Measurements from ENCODE around the gene SSH2. TPM values are rescaled to one million over a fixed set of nuclear protein-coding genes. Genes with fewer than 3 reads are reported as not detected.

SSH2 gene
- total and polyA plus RNA-seq, 4 donors, result 7.5 to 14.1 (median 11.2) TPM

DNA sequence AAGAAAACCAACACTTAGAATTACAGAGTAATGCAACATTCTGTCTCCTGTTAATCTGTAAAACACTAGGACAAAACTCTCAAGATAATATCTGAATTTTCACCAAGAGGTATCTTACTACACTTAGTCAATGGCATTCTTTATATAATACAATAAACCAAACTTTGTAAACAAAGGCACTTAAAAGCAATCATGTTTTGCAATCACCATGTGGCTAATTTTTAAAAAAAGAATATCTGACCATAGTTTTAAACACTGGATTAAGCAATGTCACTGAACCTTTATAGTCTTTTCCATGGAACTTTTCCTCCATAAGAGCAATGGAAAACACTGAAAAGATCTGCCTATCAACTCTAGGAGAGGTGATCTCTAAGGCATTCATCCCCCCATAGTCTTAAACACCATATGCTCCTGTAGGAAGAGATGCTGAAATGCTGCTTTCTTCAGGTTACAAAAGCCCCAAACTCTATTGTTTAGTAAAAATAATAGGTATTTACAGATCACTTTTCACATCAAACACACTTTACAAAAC, 163.2 kb downstream of the SSH2 start:
- Histone ChIP-seq H3K9ac (ENCODE audit: low read depth in 1 of 2, low read length in 2 of 2) (no peak overlapping the region), H3K36me3 (ENCODE audit: control insufficient read depth in 4 of 4, insufficient read depth in 3 of 4, low read depth in 1 of 4, low read length in 3 of 4) (peaks cover 0 to 1% (median 0%) of the 10 kb centered on the region in 4 donors), H3K4me3 (ENCODE audit: low read depth in 1 of 3, low read length in 3 of 3) (no peak overlapping the region), H3K27ac (ENCODE audit: low read depth in 1 of 2, low read length in 2 of 2) (no peak overlapping the region), H3K27me3 (ENCODE audit: control insufficient read depth in 4 of 4, insufficient read depth in 4 of 4, low read length in 3 of 4) (no peaks in the 10 kb centered on the region), H3K4me1 (ENCODE audit: control insufficient read depth in 4 of 4, insufficient read depth in 4 of 4, low read length in 3 of 4) (no peaks in the 10 kb centered on the region), H3K9me3 (ENCODE audit: control insufficient read depth in 4 of 4, low read length in 3 of 4) (no peaks in the 10 kb centered on the region)
- TF ChIP-seq RXRA (IDR thresholded peaks at IDR 0.05) (no peak), GABPA (IDR thresholded peaks at IDR 0.05 in 1 of 2, conservative IDR thresholded peaks at IDR 0.05 in 1 of 2) (no peak), HNF4G (IDR thresholded peaks at IDR 0.05) (no peak), TAF1 (conservative IDR thresholded peaks at IDR 0.05) (no peak), SP1 (IDR thresholded peaks at IDR 0.05) (no peak)
- TF ChIP-seq, protein P1, sequence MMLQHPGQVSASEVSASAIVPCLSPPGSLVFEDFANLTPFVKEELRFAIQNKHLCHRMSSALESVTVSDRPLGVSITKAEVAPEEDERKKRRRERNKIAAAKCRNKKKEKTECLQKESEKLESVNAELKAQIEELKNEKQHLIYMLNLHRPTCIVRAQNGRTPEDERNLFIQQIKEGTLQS (IDR thresholded peaks at IDR 0.05), result no peak
- TF ChIP-seq, protein P2, sequence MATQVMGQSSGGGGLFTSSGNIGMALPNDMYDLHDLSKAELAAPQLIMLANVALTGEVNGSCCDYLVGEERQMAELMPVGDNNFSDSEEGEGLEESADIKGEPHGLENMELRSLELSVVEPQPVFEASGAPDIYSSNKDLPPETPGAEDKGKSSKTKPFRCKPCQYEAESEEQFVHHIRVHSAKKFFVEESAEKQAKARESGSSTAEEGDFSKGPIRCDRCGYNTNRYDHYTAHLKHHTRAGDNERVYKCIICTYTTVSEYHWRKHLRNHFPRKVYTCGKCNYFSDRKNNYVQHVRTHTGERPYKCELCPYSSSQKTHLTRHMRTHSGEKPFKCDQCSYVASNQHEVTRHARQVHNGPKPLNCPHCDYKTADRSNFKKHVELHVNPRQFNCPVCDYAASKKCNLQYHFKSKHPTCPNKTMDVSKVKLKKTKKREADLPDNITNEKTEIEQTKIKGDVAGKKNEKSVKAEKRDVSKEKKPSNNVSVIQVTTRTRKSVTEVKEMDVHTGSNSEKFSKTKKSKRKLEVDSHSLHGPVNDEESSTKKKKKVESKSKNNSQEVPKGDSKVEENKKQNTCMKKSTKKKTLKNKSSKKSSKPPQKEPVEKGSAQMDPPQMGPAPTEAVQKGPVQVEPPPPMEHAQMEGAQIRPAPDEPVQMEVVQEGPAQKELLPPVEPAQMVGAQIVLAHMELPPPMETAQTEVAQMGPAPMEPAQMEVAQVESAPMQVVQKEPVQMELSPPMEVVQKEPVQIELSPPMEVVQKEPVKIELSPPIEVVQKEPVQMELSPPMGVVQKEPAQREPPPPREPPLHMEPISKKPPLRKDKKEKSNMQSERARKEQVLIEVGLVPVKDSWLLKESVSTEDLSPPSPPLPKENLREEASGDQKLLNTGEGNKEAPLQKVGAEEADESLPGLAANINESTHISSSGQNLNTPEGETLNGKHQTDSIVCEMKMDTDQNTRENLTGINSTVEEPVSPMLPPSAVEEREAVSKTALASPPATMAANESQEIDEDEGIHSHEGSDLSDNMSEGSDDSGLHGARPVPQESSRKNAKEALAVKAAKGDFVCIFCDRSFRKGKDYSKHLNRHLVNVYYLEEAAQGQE (IDR thresholded peaks at IDR 0.05), result no peak
- DNase-seq (ENCODE audit: low spot score), result no peak

DNA sequence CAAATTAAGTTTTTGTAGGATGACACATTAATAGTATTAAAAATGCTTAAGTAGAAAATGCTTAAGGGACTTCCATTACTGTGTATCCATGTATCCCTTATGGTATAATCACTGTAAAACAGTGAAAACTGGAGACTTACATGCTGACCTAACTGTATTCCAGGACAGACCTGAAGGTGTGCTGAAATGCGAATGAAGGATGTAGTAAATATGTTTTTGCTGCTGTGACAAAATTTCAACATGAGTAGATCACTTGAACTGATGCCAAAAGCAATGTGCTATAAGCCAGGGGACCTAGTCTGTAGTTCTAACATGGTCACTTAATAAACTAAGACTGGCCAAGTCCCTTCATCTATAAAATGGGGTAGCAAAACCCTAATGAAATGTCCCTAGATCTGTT, 165.3 kb downstream of the SSH2 start:
- no peak for TF ChIP-seq FOXA1 (IDR thresholded peaks at IDR 0.05)
- TF ChIP-seq, protein P3, sequence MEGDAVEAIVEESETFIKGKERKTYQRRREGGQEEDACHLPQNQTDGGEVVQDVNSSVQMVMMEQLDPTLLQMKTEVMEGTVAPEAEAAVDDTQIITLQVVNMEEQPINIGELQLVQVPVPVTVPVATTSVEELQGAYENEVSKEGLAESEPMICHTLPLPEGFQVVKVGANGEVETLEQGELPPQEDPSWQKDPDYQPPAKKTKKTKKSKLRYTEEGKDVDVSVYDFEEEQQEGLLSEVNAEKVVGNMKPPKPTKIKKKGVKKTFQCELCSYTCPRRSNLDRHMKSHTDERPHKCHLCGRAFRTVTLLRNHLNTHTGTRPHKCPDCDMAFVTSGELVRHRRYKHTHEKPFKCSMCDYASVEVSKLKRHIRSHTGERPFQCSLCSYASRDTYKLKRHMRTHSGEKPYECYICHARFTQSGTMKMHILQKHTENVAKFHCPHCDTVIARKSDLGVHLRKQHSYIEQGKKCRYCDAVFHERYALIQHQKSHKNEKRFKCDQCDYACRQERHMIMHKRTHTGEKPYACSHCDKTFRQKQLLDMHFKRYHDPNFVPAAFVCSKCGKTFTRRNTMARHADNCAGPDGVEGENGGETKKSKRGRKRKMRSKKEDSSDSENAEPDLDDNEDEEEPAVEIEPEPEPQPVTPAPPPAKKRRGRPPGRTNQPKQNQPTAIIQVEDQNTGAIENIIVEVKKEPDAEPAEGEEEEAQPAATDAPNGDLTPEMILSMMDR (IDR thresholded peaks at IDR 0.05; ENCODE audit: low read depth, low read length, missing input control), result no peak
- TF ChIP-seq, protein P4, sequence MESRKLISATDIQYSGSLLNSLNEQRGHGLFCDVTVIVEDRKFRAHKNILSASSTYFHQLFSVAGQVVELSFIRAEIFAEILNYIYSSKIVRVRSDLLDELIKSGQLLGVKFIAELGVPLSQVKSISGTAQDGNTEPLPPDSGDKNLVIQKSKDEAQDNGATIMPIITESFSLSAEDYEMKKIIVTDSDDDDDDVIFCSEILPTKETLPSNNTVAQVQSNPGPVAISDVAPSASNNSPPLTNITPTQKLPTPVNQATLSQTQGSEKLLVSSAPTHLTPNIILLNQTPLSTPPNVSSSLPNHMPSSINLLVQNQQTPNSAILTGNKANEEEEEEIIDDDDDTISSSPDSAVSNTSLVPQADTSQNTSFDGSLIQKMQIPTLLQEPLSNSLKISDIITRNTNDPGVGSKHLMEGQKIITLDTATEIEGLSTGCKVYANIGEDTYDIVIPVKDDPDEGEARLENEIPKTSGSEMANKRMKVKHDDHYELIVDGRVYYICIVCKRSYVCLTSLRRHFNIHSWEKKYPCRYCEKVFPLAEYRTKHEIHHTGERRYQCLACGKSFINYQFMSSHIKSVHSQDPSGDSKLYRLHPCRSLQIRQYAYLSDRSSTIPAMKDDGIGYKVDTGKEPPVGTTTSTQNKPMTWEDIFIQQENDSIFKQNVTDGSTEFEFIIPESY (IDR thresholded peaks at IDR 0.05), result no peak
- DNase-seq (ENCODE audit: low spot score), result no peak
- Histone ChIP-seq H3K4me1 (ENCODE audit: control insufficient read depth in 4 of 4, insufficient read depth in 4 of 4, low read length in 3 of 4) (peaks cover 0 to 12% (median 2%) of the 10 kb centered on the region in 4 donors), H3K9ac (ENCODE audit: low read depth in 1 of 2, low read length in 2 of 2) (no peak overlapping the region), H3K9me3 (ENCODE audit: control insufficient read depth in 4 of 4, low read length in 3 of 4) (no peaks in the 10 kb centered on the region), H3K4me3 (ENCODE audit: low read depth in 1 of 3, low read length in 3 of 3) (no peak overlapping the region), H3K27me3 (ENCODE audit: control insufficient read depth in 4 of 4, insufficient read depth in 4 of 4, low read length in 3 of 4) (no peaks in the 10 kb centered on the region), H3K27ac (ENCODE audit: low read depth in 1 of 2, low read length in 2 of 2) (no peak overlapping the region), H3K36me3 (ENCODE audit: control insufficient read depth in 4 of 4, insufficient read depth in 3 of 4, low read depth in 1 of 4, low read length in 3 of 4) (no peaks in the 10 kb centered on the region)
- WGBS, result 97% methylated on average over 1 of the region's 1 CpG
